Bronchial epithelial cell (primary cell): ENCODE measurements around the gene MBNL2. TPM values are rescaled to one million over a fixed set of nuclear protein-coding genes. Genes with fewer than 3 reads are reported as not detected.

Source experiments
- DNase-seq: peaks from one replicate; pipeline ENCODE4 v3.0.0-alpha.2; 2010; ENCODE audit warnings: low read depth
- FAIRE-seq: peaks from 2 replicates; lab custom pipeline; 2011; peaks lifted over from hg19 to GRCh38; lab: Jason Lieb, UNC
- H3K27me3 ChIP-seq: 2 replicates; pipeline ENCODE4 v1.5.1; 2011; ENCODE audit warnings: low read length; ENCODE audit not compliant: control insufficient read depth, insufficient read depth
- H3K36me3 ChIP-seq: 2 replicates; pipeline ENCODE4 v1.5.1; 2011; ENCODE audit warnings: low read length; ENCODE audit not compliant: control insufficient read depth, insufficient read depth
- H3K4me3 ChIP-seq: 2 replicates; pipeline ENCODE4 v1.5.1; 2011; ENCODE audit warnings: mild to moderate bottlenecking, low read depth, low read length, control low read depth
- CTCF ChIP-seq: IDR thresholded peaks from 2 replicates; pipeline ENCODE4 v1.5.1; 2011; ENCODE audit warnings: mild to moderate bottlenecking, moderate library complexity, low read length, control low read depth, inconsistent platforms; ENCODE audit not compliant: insufficient read depth, severe bottlenecking
- total RNA-seq: library from RNA; depleted of rRNA; stranded (reverse); fragments of >200 nt; gene quantifications from 2 replicates; pipeline ENCODE4 v1.2.1, GENCODE V29; 2014

MBNL2 gene
- total RNA-seq, 1 donor from 2014 or later, result 12.4 TPM

- no peak for TF ChIP-seq CTCF
- no peaks in the 10 kb centered on the region for H3K27me3 ChIP-seq
- FAIRE-seq (no peak), DNase-seq (no peak)
- H3K36me3 ChIP-seq, result peaks cover 4% of the 10 kb centered on the region
- no peak overlapping the region for H3K4me3 ChIP-seq
Observed at GRCh38 chr13:97235549-97236231, 13.6 kb downstream of the MBNL2 start.

GRCh38 chr13:97237388-97237787, 15.3 kb downstream of the MBNL2 start:
- FAIRE-seq, result no peak

GRCh38 chr13:97238432-97238831, 16.3 kb downstream of the MBNL2 start:
- peaks cover 2% of the 10 kb centered on the region for H3K36me3 ChIP-seq
- H3K27me3 ChIP-seq, result no peaks in the 10 kb centered on the region
- FAIRE-seq (no peak), DNase-seq (no peak)
- no peak overlapping the region for H3K4me3 ChIP-seq
- no peak for TF ChIP-seq CTCF

More at GRCh38 chr13:97237388-97237787, 15.3 kb downstream of the MBNL2 start:
- H3K27me3 ChIP-seq, result no peaks in the 10 kb centered on the region
- no peak for DNase-seq
- H3K4me3 ChIP-seq, result no peak overlapping the region
- no peak for TF ChIP-seq CTCF
- peaks cover 4% of the 10 kb centered on the region for H3K36me3 ChIP-seq

- TF ChIP-seq CTCF, result no peak
- FAIRE-seq, result no peak
- DNase-seq, result no peak
- H3K27me3 ChIP-seq, result no peaks in the 10 kb centered on the region
- peaks cover 2% of the 10 kb centered on the region for H3K36me3 ChIP-seq
- H3K4me3 ChIP-seq, result no peak overlapping the region
Observed at GRCh38 chr13:97238883-97239282, 16.8 kb downstream of the MBNL2 start.

GRCh38 chr13:97239306-97239705, 17.2 kb downstream of the MBNL2 start:
- Histone ChIP-seq H3K27me3 (no peaks in the 10 kb centered on the region), H3K4me3 (no peak overlapping the region), H3K36me3 (peaks cover 2% of the 10 kb centered on the region)
- DNase-seq (no peak), FAIRE-seq (no peak)
- TF ChIP-seq CTCF, result no peak
